Vagina (tissue), 2 donors: ENCODE data around the gene DVL2. TPM values are rescaled to one million over a fixed set of nuclear protein-coding genes. Genes with fewer than 3 reads are reported as not detected.

ENCODE experiments used
- DNase-seq, 2 donors: peaks; one replicate each; pipeline ENCODE4 v3.0.0-alpha.2; 2017; ENCODE audit errors: extremely low spot score in 2 of 2
- H3K27ac ChIP-seq: fragments of 200-600 bp; sonication (generic); one replicate; pipeline ENCODE4 v1.5.1; 2019
- H3K27me3 ChIP-seq: fragments of 200-600 bp; sonication (generic); one replicate; pipeline ENCODE4 v1.5.1; 2019
- H3K36me3 ChIP-seq, 2 donors: fragments of 200-600 bp; sonication (generic); one replicate each; pipeline ENCODE4 v1.5.1; 2017 to 2019
- H3K4me1 ChIP-seq: fragments of 200-600 bp; sonication (generic); one replicate; pipeline ENCODE4 v1.5.1; 2019
- H3K4me3 ChIP-seq, 2 donors: fragments of 200-600 bp; sonication (generic); 1 replicate in 1 of 2; 2 replicates in 1 of 2; pipeline ENCODE4 v1.5.1; 2016 to 2019
- H3K9me3 ChIP-seq: fragments of 200-600 bp; sonication (generic); one replicate; pipeline ENCODE4 v1.5.1; 2019
- CTCF ChIP-seq, 3 experiments: fragments of 450-650 bp in 2 of 3; fragments of 200-600 bp in 1 of 3; sonication (generic) in 1 of 3; IDR thresholded peaks; one replicate each; pipeline ENCODE4 v1.5.1; 2017 to 2019; ENCODE audit warnings: antibody characterized with exemption in 3 of 3, mild to moderate bottlenecking in 2 of 3, moderate library complexity in 2 of 3
- POLR2A ChIP-seq, 2 donors: fragments of 450-650 bp; IDR thresholded peaks; one replicate each; pipeline ENCODE4 v1.6.1; 2017; ENCODE audit warnings: antibody characterized with exemption in 2 of 2, mild to moderate bottlenecking in 2 of 2, moderate library complexity in 2 of 2
- POLR2AphosphoS5 ChIP-seq, 2 donors: sonication (generic); formaldehyde crosslinking; IDR thresholded peaks; one replicate each; pipeline ENCODE4 v1.9.0; 2017; ENCODE audit warnings: antibody characterized with exemption in 2 of 2, mild to moderate bottlenecking in 2 of 2, low read depth in 1 of 2; ENCODE audit not compliant: insufficient read depth in 1 of 2
- intact Hi-C: fragments of 100-400 bp; cut with DNase I; formaldehyde crosslinking; loops from one replicate; pipeline ENCODE4 v1.15.1; 2023
- total RNA-seq: library from RNA; depleted of rRNA; stranded (reverse); fragments of >200 nt; gene quantifications from one replicate; pipeline ENCODE4 v1.2.3, GENCODE V29; 2016

DVL2 gene
- total RNA-seq, 1 donor from 2014 or later: 53.0 TPM

GRCh38 chr17:7243453-7243729 lies 9.1 kb upstream of the DVL2 start:
- DNase-seq: no peak
- TF ChIP-seq POLR2AphosphoS5 (IDR thresholded peaks at IDR 0.05; ENCODE audit: insufficient read depth in 1 of 2, low read depth in 1 of 2) (no peak), CTCF (IDR thresholded peaks at IDR 0.05) (no peak), POLR2A (IDR thresholded peaks at IDR 0.05) (no peak)
- Histone ChIP-seq H3K9me3 (no peaks in the 10 kb centered on the region), H3K4me1 (peaks cover 35% of the 10 kb centered on the region), H3K27me3 (no peaks in the 10 kb centered on the region), H3K27ac (peak overlapping the region; percentile 99), H3K36me3 (peaks cover 0 to 42% of the 10 kb centered on the region in 2 donors), H3K4me3 (peak overlapping the region; percentile 64 to 100)
- intact Hi-C loops: no loop called here

GRCh38 chr17:7242717-7243452 lies 8.6 kb upstream of the DVL2 start:
- TF ChIP-seq POLR2AphosphoS5 (IDR thresholded peaks at IDR 0.05; ENCODE audit: insufficient read depth in 1 of 2, low read depth in 1 of 2): peak; percentile 92 to 99
- TF ChIP-seq POLR2A (IDR thresholded peaks at IDR 0.05): no peak
- TF ChIP-seq CTCF (IDR thresholded peaks at IDR 0.05): no peak
- Histone ChIP-seq H3K27me3 (no peaks in the 10 kb centered on the region), H3K9me3 (no peaks in the 10 kb centered on the region), H3K36me3 (peaks cover 0 to 42% of the 10 kb centered on the region in 2 donors), H3K27ac (peak overlapping the region; percentile 99), H3K4me3 (peak overlapping the region; percentile 64 to 100), H3K4me1 (peaks cover 30% of the 10 kb centered on the region)
- intact Hi-C loops: no loop called here
- DNase-seq: no peak

GRCh38 chr17:7241783-7242716 lies 7.7 kb upstream of the DVL2 start, which contains the start of gene GABARAP:
TSS of gene GABARAP (minus strand) at chr17:7242449. CDS start at chr17:7242330, 119 bp downstream.
- Histone ChIP-seq H3K36me3 (peaks cover 0 to 41% of the 10 kb centered on the region in 2 donors), H3K9me3 (no peaks in the 10 kb centered on the region), H3K4me1 (peaks cover 30% of the 10 kb centered on the region), H3K27me3 (no peaks in the 10 kb centered on the region), H3K4me3 (peak within 1 kb of the TSS; percentile 64 to 100), H3K27ac (peak within 1 kb of the TSS; percentile 99)
- intact Hi-C loops: no loop called here
- peak in 1 of 2 donors; percentile 76 for TF ChIP-seq POLR2A (IDR thresholded peaks at IDR 0.05)
- TF ChIP-seq POLR2AphosphoS5 (IDR thresholded peaks at IDR 0.05; ENCODE audit: insufficient read depth in 1 of 2, low read depth in 1 of 2): peak in 1 of 2 donors; percentile 94
- no peak for TF ChIP-seq CTCF (IDR thresholded peaks at IDR 0.05)
- no peak for DNase-seq

- Histone ChIP-seq H3K9me3 (no peaks in the 10 kb centered on the region), H3K36me3 (peaks cover 0 to 38% of the 10 kb centered on the region in 2 donors), H3K27me3 (no peaks in the 10 kb centered on the region), H3K4me1 (peaks cover 37% of the 10 kb centered on the region), H3K4me3 (peak overlapping the region; percentile 64 to 100), H3K27ac (peak overlapping the region; percentile 99)
- no peak for TF ChIP-seq POLR2A (IDR thresholded peaks at IDR 0.05)
- TF ChIP-seq POLR2AphosphoS5 (IDR thresholded peaks at IDR 0.05; ENCODE audit: insufficient read depth in 1 of 2, low read depth in 1 of 2): no peak
- no peak for TF ChIP-seq CTCF (IDR thresholded peaks at IDR 0.05)
- intact Hi-C loops: no loop called here
- DNase-seq: no peak
These were observed 6.9 kb upstream of the DVL2 start for GRCh38 chr17:7241090-7241733.
